IgD-negative memory B cell (primary cell): ENCODE measurements around the gene ZDHHC12. TPM values are rescaled to one million over a fixed set of nuclear protein-coding genes. Genes with fewer than 3 reads are reported as not detected.

Experiments
- H3K27ac Mint-ChIP-seq, 3 donors: one replicate each; pipeline ENCODE4 v1.8.0; 2020 to 2022; ENCODE audit warnings: mild to moderate bottlenecking in 3 of 3, mixed read lengths in 3 of 3, moderate library complexity in 1 of 3
- H3K27me3 Mint-ChIP-seq: one replicate; pipeline ENCODE4 v1.8.0; 2021; ENCODE audit warnings: mixed read lengths
- H3K36me3 Mint-ChIP-seq: one replicate; pipeline ENCODE4 v1.8.0; 2020; ENCODE audit warnings: mild to moderate bottlenecking, mixed read lengths
- H3K4me1 Mint-ChIP-seq, 3 donors: one replicate each; pipeline ENCODE4 v1.8.0; 2020 to 2022; ENCODE audit warnings: mixed read lengths in 3 of 3, mild to moderate bottlenecking in 1 of 3
- H3K4me3 Mint-ChIP-seq, 4 donors: one replicate each; pipeline ENCODE4 v1.8.0; 2020 to 2022; ENCODE audit warnings: mild to moderate bottlenecking in 4 of 4, mixed read lengths in 4 of 4, moderate library complexity in 3 of 4
- H3K9me3 Mint-ChIP-seq, 3 donors: one replicate each; pipeline ENCODE4 v1.8.0; 2020 to 2021; ENCODE audit warnings: mixed read lengths in 3 of 3, mild to moderate bottlenecking in 1 of 3
- polyA plus RNA-seq: library from polyadenylated mRNA; unstranded; fragments of 300-500 nt; fragmentation: Illumina TruSeq; gene quantifications from one replicate; pipeline ENCODE4 v1.2.3, GENCODE V29; 2021

ZDHHC12 gene
- polyA plus RNA-seq, 1 donor from 2014 or later, result 55.3 TPM

DNA sequence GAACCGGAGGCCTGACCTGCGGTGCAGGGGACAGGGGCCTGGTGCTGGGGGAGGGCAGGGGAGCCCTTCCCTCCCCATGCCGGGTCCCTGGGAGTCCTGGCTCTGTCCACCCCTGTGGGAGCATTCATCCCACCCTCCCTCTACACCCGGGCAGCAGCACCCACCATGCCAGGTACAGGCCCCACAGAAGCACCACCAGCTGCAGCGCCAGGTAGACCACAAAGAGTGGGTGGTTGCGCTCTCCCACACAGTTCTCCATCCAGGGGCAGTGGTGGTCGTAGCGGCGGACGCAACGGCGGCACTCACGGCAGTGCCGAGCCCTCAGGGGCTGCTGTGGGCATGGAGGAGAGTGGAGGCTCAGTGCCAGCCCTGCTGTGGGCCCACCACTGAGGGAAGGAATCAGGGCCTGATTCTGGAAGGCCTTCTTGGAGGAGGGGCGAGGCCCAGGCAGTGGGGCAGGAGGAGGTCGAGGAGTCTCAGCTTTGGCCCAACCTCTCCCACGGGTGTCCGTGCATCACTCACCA, 2.4 kb downstream of the ZDHHC12 start:
- H3K4me3 Mint-ChIP-seq, result peak overlapping the region in 1 of 4 donors; percentile 92
- no peaks in the 10 kb centered on the region for H3K27me3 Mint-ChIP-seq
- peak overlapping the region in 2 of 3 donors; percentile 39 to 95 for H3K27ac Mint-ChIP-seq
- H3K9me3 Mint-ChIP-seq, result no peaks in the 10 kb centered on the region
- H3K4me1 Mint-ChIP-seq, result peaks cover 5 to 16% (median 14%) of the 10 kb centered on the region in 3 donors
- no peaks in the 10 kb centered on the region for H3K36me3 Mint-ChIP-seq

DNA sequence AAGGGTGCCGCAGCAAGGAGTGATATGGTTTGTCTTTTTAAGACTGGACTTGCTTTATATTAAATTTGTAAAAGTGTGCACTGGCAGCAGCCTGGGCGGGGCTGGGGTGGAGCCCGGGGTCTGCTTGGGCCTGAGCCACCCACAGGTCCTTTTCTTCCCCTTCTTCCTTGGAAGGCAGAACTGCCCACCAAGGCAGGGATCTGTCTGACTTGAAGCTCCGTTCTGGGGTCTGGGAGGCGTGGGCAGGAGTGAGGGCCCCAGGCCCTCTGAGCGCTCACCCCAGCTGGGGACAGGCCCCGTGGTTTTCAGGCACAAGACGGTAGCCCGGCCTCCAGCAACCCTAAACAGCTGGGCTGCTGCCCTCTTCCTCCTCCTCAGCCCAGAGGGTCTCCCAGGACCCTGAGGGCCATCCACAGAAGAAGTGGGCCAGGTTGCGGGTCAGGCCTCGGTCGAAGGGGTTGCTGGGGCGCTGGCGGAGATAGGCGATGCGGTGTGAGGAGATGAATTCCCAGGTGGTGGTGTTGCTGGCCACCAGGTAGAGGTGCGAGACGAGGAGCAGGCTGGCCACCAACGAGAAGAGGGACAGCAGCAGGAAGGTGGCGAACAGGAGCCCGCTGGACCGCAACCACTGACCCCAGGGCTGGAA, 3.0 kb downstream of the ZDHHC12 start:
- Mint-ChIP-seq H3K36me3 (no peaks in the 10 kb centered on the region), H3K9me3 (no peaks in the 10 kb centered on the region), H3K4me3 (peak overlapping the region in 1 of 4 donors; percentile 45), H3K27ac (peak overlapping the region in 1 of 3 donors; percentile 19), H3K4me1 (peaks cover 5 to 16% (median 14%) of the 10 kb centered on the region in 3 donors), H3K27me3 (no peaks in the 10 kb centered on the region)

DNA sequence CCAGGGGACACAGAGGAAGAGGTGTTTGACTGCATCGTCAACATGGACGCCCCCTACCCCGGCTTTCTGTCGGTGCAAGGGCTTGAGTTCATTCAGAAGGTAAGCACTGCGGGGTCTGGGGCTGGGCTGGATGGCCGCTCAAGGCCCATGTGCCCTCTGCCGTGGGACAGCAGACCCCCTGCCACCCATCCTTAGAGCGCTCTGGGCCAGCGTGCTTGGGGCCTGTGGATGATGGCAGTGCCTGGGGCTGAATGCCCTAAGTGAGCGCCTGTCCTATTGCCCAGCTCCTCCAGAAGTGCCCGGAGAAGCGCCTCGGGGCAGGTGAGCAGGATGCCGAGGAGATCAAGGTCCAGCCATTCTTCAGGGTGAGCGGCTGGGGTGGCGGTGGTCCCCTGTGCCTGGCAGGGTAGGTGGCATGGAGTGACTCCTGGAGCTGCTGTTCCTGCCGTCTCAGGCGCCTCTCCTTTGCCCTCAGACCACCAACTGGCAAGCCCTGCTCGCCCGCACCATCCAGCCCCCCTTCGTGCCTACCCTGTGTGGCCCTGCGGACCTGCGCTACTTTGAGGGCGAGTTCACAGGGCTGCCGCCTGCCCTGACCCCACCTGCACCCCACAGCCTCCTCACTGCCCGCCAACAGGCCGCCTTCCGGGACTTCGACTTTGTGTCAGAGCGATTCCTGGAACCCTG, 3.9 kb downstream of the ZDHHC12 start:
- no peaks in the 10 kb centered on the region for H3K27me3 Mint-ChIP-seq
- no peaks in the 10 kb centered on the region for H3K36me3 Mint-ChIP-seq
- peaks cover 5 to 16% (median 11%) of the 10 kb centered on the region in 3 donors for H3K4me1 Mint-ChIP-seq
- no peaks in the 10 kb centered on the region for H3K9me3 Mint-ChIP-seq
- no peak overlapping the region for H3K27ac Mint-ChIP-seq
- no peak overlapping the region for H3K4me3 Mint-ChIP-seq

DNA sequence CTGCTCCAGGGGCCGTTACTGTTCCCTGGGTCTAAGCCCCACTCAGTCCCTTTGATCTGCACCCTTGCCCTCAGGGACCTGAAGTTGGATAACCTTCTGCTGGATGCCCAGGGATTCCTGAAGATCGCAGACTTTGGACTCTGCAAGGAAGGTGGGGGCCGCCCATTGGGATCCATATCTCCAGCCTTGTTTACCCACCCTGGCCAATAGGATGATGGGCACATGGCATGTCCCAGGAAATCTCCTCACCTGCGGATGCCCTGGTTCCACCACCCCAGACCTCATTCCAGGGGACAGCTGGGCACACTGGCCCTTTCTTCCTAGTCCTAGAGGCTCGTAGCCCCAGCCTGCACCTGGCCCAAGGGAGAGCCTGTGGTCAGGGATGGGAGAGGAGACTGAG, 5.5 kb downstream of the ZDHHC12 start:
- no peaks in the 10 kb centered on the region for H3K9me3 Mint-ChIP-seq
- H3K27ac Mint-ChIP-seq, result no peak overlapping the region
- H3K4me3 Mint-ChIP-seq, result no peak overlapping the region
- peaks cover 0 to 7% (median 6%) of the 10 kb centered on the region in 3 donors for H3K4me1 Mint-ChIP-seq
- H3K27me3 Mint-ChIP-seq, result no peaks in the 10 kb centered on the region
- no peaks in the 10 kb centered on the region for H3K36me3 Mint-ChIP-seq

DNA sequence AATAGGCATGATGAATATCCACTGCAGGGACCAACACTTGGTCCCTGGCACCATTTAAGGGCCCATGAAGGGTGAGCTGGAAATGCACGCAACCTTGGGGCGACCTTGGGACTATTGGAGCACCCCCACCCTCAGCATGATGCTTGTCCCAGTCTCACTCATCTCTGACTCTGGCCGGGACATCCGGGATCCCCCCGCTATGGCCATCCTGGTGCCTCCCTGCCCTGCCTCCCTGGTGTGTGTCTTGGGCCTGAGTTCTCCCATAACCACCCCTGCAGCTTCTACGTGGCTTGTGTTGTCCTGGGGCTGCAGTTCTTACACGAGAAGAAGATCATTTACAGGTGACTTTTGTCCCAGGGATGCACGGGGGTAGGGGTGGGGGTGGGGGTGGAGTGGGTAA, 5.9 kb downstream of the ZDHHC12 start:
- no peaks in the 10 kb centered on the region for H3K27me3 Mint-ChIP-seq
- H3K27ac Mint-ChIP-seq, result no peak overlapping the region
- H3K4me1 Mint-ChIP-seq, result peaks cover 0 to 6% (median 6%) of the 10 kb centered on the region in 3 donors
- no peaks in the 10 kb centered on the region for H3K9me3 Mint-ChIP-seq
- no peak overlapping the region for H3K4me3 Mint-ChIP-seq
- no peaks in the 10 kb centered on the region for H3K36me3 Mint-ChIP-seq

DNA sequence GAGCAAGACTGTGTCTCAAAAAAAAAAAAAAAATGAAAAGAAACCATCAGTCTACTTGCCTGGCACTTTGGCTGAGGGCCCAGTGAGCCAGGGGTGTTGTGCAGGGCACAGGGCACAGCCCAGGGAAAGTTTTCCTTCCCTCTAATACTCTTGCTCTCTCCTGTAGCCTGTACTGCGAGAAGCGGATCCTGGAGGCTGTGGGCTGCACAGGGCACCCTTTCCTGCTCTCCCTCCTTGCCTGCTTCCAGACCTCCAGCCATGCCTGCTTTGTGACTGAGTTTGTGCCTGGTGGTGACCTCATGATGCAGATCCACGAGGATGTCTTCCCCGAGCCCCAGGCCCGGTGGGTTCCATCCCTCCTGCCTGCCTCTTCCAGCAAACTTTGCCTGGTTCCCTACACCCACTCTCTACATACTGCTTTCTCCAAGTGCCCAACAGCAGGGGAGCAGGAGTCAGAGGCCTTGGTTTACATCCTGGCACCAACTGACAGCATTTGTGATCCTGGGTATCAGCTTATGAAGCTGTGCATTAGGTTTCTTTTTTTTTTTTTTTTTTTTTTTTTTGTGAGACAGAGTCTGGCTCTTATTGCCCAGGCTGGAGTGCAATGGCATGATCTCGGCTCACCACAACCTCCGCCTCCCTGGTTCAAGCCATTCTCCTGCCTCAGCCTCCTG, 7.2 kb downstream of the ZDHHC12 start:
- H3K4me1 Mint-ChIP-seq, result no peaks in the 10 kb centered on the region
- H3K27ac Mint-ChIP-seq, result peak overlapping the region in 1 of 3 donors; percentile 1
- H3K27me3 Mint-ChIP-seq, result no peaks in the 10 kb centered on the region
- H3K9me3 Mint-ChIP-seq, result no peaks in the 10 kb centered on the region
- H3K36me3 Mint-ChIP-seq, result no peaks in the 10 kb centered on the region
- no peak overlapping the region for H3K4me3 Mint-ChIP-seq

DNA sequence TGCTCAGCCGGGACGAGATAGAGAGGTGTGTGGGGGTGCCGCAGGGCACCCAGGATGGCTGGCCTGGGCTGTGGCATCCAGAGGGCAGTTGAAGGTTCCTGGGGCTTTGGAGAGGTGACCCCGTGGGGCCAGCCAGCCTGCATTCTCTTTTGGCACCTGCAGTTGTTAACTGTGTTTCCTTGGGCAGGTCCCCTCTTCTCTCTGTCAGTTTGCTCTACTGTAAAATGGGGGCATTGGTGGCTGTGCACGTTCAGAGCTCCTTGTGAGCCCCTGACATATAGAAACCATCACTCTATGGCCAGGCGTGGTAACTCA, 8.5 kb downstream of the ZDHHC12 start:
- no peak overlapping the region for H3K27ac Mint-ChIP-seq
- no peak overlapping the region for H3K4me3 Mint-ChIP-seq
- H3K36me3 Mint-ChIP-seq, result no peaks in the 10 kb centered on the region
- H3K27me3 Mint-ChIP-seq, result no peaks in the 10 kb centered on the region
- H3K9me3 Mint-ChIP-seq, result no peaks in the 10 kb centered on the region
- H3K4me1 Mint-ChIP-seq, result no peaks in the 10 kb centered on the region

DNA sequence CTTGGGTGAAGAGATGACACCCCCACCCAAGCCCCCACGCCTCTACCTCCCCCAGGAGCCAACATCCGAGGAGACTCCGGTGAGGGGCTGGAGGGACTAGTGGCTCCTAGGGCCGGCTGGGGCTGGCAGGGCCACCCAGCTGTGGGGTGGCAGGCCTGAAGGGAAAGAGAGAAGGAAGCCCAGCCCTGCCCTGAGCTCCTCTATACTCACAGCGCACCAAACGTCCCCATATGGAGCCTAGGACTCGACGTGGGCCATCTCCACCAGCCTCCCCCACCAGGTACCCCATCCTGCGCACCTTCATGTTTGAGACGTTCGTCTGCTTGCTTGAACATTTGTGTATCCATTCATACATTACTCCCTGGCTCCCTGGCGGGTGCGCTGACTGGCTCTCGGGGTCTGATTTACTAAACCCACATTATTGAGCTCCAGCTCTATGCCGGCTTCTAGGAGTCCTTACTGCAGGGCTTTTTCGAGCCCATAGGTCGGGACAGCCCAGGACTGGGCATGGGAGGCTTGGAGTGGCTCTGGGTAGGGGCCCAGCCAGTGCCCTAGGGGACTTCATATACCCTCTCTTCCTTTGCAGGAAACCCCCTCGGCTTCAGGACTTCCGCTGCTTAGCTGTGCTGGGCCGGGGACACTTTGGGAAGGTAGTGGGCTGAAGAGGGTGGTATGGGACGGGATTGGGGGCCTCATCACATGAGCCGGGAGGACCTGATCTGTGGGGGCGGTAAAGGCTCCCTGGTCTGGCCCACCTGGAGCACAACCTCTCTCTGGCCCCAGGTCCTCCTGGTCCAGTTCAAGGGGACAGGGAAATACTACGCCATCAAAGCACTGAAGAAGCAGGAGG, 9.1 kb downstream of the ZDHHC12 start:
- H3K9me3 Mint-ChIP-seq, result no peaks in the 10 kb centered on the region
- H3K4me1 Mint-ChIP-seq, result no peaks in the 10 kb centered on the region
- H3K36me3 Mint-ChIP-seq, result no peaks in the 10 kb centered on the region
- H3K4me3 Mint-ChIP-seq, result no peak overlapping the region
- H3K27ac Mint-ChIP-seq, result peak overlapping the region in 1 of 3 donors; percentile 39
- no peaks in the 10 kb centered on the region for H3K27me3 Mint-ChIP-seq

DNA sequence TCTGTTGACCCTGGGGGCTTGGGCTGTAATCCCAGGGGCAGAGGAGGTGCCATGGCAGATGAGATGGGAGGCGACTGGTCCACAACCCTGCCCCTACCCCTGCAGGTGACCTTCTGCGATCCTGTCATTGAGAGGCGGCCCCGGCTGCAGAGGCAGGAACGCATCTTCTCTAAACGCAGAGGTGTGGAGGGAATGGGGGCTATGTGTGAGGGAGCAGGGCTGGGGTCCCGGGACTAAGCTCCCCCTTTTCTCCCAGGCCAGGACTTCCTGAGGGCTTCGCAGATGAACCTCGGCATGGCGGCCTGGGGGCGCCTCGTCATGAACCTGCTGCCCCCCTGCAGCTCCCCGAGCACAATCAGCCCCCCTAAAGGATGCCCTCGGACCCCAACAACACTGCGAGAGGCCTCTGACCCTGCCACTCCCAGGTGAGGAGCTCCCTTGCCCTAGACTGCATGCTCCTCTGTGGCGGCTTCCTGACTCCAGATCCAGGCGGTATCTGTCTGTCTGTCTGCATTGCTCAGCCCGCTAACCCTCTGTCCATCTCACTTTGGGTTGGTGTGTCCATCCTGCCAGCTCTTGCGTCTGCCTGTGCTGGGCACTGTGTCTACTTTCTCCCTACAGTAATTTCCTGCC, 9.9 kb downstream of the ZDHHC12 start:
- Mint-ChIP-seq H3K4me3 (no peak overlapping the region), H3K27me3 (no peaks in the 10 kb centered on the region), H3K4me1 (no peaks in the 10 kb centered on the region), H3K27ac (no peak overlapping the region), H3K9me3 (no peaks in the 10 kb centered on the region), H3K36me3 (no peaks in the 10 kb centered on the region)

DNA sequence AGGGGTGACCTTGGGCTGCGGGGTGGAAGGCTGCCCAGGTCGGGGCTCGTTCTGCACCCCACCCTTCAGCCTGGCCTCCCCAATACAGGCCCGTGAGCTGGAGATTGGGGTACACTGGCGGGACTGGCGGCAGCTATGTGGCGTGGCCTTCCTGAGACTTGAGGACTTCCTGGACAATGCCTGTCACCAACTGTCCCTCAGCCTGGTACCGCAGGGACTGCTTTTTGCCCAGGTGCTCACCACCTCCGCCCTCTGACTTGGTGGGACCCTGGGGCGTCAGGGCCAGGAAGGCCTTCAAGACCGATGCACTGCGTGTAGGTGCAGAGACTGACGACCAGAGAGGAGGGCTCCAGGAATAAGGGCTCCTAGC, 10.5 kb downstream of the ZDHHC12 start:
- no peaks in the 10 kb centered on the region for H3K27me3 Mint-ChIP-seq
- no peaks in the 10 kb centered on the region for H3K9me3 Mint-ChIP-seq
- H3K4me3 Mint-ChIP-seq, result no peak overlapping the region

DNA sequence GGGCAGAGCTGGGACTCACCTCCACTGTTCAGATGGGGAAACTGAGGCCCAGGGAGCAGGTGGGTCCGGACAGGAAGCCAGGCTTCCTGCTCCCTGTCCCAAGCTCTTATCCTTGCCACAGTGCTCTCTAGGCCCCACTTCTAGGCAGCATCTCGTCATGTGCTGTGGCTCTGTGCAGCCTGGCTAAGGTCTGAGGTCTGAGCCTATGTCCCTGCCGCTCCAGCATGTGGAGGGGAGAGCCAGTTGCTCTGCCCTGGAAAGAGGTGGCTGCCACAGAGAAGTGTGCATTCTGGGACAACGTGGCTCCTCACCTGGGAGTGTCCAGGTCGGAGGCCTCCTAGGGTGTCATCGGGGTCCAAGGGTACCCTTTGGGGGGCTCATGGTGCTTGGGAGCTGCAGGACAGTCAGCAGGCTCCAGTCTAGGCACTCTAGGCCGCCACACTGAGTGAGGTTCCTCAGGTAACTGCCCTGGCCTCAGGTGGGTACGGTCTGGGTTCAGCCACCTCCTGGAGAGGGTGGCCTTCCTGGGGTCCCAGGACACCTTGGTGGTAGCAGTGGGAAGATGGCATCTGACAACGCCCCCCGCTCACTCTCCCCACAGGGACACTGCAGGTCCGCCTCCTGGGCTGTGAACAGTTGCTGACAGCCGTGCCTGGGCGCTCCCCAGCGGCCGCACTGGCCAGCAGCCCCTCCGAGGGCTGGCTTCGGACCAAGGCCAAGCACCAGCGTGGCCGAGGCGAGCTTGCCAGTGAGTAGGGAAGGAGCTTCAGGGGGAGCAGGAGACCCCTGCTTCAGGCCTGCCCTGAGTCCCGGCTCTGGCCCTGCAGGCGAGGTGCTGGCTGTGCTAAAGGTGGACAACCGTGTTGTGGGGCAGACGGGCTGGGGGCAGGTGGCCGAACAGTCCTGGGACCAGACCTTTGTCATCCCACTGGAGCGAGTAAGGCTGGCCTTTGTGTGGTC, 11.2 kb downstream of the ZDHHC12 start:
- Mint-ChIP-seq H3K27me3 (no peaks in the 10 kb centered on the region), H3K4me1 (no peaks in the 10 kb centered on the region), H3K27ac (no peak overlapping the region), H3K36me3 (no peaks in the 10 kb centered on the region), H3K4me3 (no peak overlapping the region), H3K9me3 (no peaks in the 10 kb centered on the region)

More for the DNA sequence above, 10.5 kb downstream of the ZDHHC12 start:
- H3K27ac Mint-ChIP-seq, result no peak overlapping the region
- no peaks in the 10 kb centered on the region for H3K4me1 Mint-ChIP-seq
- no peaks in the 10 kb centered on the region for H3K36me3 Mint-ChIP-seq

DNA sequence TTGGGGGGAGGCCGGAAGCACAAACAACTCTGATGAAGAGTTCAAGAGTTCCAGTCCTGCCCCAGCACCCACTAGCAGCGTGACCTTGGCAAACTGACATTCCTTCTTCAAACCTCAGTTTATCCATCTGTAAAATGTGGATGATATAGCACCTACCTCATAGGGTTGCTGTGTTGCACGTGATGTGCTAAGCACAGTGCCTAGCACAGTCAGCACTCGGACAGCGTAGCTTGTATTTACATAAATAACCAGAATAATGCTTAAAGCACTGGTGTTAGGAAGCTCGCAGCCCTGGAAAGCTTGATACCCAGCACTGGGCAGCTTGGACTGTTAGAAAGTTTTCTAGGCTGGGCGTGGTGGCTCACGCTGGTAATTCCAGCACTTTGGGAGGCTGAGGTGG, 16.5 kb downstream of the ZDHHC12 start:
- Mint-ChIP-seq H3K36me3 (no peaks in the 10 kb centered on the region), H3K4me1 (peaks cover 0 to 2% (median 2%) of the 10 kb centered on the region in 3 donors), H3K27ac (no peak overlapping the region), H3K9me3 (no peaks in the 10 kb centered on the region), H3K4me3 (no peak overlapping the region), H3K27me3 (no peaks in the 10 kb centered on the region)

DNA sequence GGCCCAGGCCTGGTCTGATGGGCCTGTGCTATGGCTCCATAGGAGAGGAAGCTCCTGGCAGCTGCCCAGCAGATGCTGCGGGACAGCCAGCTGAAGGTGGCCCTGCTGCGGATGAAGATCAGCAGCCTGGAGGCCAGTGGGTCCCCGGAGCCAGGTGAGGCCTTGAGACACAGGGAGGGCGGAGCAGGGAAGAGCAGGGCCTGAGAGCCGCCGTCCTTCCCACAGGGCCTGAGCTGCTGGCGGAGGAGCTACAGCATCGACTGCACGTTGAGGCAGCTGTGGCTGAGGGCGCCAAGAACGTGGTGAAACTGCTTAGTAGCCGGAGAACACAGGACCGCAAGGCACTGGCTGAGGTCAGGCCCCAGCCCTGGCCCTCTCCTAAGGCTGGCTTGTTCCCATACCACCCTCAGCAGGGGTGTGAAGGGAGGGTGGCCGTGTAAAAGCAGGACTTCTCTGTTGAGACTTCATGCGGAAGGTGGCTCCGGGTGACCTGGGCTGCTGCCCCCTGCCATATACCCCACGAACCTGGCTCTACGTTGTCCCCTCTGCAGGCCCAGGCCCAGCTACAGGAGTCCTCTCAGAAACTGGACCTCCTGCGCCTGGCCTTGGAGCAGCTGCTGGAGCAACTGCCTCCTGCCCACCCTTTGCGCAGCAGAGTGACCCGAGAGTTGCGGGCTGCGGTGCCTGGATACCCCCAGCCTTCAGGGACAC, 17.1 kb downstream of the ZDHHC12 start:
- Mint-ChIP-seq H3K36me3 (no peaks in the 10 kb centered on the region), H3K4me1 (peaks cover 0 to 4% (median 4%) of the 10 kb centered on the region in 3 donors), H3K27me3 (no peaks in the 10 kb centered on the region), H3K9me3 (no peaks in the 10 kb centered on the region), H3K27ac (peak overlapping the region in 1 of 3 donors; percentile 63), H3K4me3 (peak overlapping the region in 1 of 4 donors; percentile 29)
